HG02981 (cell line): ENCODE measurements around the gene RSPO1.
A peak's percentile ranks its signal among the peaks of the same experiment; 100 is the strongest.
"Not testable (repeated sequence)": the region's sequence is repeated elsewhere in the genome, so short reads cannot be mapped to it uniquely, and the experiment has no call there.

Experiments
- ATAC-seq: cut with Tn5 transposase; IDR thresholded peaks from one replicate; pipeline ENCODE4 v1.9.1; 2021; ENCODE audit warnings: mild to moderate bottlenecking, moderate library complexity; ENCODE audit not compliant: unreplicated experiment

RSPO1 gene

DNA sequence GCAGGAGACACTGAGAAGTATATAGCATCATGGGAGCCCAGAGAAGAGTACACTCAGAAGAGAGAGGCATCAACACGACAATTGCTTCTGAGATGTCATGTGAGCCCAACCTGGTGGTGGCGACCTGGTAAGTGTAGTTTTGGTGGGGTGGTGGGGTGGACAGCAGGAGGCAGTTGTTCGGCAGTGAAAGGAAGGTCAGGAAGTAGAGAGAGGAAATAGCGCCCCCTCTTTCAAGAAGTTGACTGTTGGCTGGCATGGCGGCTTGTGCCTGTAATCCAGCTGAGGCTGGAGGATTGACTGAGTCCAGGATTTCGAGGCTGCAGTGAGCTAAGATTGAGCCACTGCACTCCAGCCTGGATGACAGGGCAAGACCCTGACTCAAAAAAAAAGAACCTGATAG lies 12.6 kb downstream of the RSPO1 start:
- ATAC-seq = no peak

- ATAC-seq = no peak
These were observed 13.3 kb downstream of the RSPO1 start for GRCh38 chr1:37621326-37621870.

DNA sequence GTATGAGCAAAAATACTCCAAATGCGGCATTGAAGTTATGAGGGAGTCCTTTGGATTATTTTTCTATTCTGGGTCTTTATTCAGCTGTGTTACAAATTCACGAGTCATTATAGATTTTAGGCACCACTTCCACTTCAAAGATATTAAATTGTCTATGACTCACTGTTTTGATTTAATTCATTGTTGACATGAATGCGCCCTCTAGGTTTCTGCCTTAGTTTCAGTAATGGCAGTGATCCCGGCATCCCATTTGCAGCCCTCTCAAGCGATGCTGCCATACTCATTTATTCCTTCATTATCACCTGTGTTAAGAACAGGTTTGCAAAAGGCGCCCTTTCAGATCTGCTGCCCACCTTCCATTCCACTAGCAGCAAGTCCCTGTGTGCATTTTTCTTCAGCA lies 14.0 kb downstream of the RSPO1 start:
- ATAC-seq = no peak

DNA sequence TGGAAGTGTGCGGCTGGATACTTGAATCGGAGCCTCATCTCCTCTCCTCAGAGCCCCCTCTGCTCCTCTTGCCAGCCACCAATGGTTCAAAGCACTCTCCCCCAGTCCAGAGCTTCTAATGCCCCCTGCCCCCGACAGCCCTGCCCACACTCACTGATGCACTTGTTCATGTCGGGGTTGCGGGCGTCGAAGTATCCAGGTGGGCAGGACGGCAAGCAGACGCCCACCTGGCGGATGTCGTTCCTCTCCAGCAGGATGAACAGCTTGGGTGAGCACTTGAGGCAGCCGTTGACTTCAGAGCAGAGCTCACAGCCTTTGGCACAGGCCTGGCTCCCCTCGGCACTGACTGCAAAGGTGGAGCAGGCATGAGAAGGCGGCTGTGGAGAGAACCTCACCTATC lies 18.4 kb downstream of the RSPO1 start:
- no peak for ATAC-seq

DNA sequence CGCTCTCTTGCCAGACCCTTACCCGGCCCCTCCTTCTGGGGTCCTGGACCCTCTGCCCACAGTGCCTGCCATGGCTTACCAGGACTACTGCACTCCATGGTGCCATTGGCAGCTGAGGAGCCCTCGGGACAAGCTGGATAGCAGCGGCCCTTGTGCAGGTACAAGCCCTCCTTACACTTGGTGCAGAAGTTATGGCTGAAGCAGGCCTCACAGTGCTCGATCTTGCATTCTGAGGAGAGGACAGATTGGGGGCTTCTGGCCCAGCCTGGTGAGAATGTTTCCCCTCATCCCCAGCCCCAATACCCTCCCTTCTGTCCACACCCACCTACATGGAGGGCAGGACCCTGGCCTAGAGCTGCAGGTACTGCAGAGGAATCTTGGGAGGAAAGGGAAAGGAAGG lies 20.6 kb downstream of the RSPO1 start:
- no peak for ATAC-seq

DNA sequence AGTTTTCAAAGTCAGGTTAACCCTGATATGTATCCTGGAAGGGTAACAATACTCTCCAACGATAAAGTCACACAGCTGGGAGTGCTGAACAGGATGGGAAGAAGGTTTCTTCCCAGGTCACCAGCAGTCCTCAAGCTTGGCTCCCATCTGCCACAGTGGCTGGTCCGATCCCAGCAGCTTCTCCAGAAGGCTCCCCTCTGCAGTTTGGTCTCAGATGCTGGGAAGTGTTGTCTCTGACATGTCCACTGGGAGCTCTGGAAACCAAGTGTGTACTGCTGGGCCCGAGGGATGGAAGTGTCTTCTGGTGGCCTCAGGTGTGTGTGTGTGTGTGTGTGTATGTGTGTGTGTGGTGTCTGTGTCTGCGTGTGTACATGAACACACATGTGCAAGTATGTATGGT lies 22.5 kb downstream of the RSPO1 start:
- no peak for ATAC-seq

- ATAC-seq = no peak
These were observed 24.7 kb downstream of the RSPO1 start for GRCh38 chr1:37609994-37610393.

DNA sequence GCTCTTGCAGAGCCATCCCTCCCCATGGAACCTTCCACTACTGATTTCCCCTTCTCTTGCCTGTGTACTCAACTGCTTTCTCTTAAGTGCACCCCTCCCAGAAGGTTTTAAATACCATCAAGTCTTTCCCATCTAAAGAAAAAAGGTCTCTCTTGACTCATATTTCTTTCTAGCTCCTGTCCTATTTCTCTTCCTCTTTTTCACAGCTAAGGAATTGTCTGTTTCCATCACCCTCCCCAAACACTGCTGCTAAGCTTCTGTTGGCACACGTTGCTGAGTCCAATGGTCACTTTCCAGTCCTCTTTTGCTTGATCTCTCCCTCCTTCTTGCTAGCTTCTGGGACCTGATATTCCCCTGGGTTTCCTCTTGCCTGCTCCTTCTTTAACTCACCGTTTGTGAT lies 25.7 kb downstream of the RSPO1 start:
- no peak for ATAC-seq

DNA sequence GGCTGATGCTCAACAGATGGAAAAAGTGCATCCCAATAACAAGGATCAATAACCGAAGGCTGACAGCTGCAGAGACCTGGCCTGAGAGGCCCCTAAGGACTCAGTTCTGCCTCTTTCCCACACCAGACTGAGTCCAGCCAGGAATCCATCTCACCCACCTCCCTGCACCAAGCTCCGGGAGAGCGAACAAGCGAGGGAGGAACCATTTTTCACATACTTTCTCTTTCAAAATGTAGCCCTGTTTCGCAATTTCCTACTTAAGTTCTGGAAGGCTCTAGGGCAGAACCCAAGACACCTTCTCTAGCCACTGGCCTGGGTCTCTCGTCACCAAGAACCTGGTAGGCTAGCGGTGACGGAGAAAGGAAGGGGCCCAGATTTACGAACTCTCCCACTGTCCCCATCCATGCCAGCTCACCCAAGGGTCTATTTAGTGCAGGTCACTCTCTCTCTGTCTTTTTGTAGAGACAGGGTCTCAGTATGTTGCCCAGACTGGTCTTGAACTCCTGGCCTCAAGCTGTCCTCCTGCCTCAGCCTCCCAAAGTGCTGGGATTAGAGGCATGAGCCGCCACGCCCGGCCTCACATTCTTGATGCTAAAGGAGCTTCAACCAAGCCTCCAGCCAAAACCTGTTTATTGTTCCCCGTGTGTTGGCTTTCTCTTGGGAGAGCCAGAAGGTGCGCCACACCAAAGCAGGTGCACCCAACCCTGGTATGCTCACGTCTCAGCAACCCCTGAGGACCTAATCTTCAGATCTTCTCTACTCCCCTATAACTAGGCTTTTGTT lies 28.0 kb downstream of the RSPO1 start:
- no peak for ATAC-seq

DNA sequence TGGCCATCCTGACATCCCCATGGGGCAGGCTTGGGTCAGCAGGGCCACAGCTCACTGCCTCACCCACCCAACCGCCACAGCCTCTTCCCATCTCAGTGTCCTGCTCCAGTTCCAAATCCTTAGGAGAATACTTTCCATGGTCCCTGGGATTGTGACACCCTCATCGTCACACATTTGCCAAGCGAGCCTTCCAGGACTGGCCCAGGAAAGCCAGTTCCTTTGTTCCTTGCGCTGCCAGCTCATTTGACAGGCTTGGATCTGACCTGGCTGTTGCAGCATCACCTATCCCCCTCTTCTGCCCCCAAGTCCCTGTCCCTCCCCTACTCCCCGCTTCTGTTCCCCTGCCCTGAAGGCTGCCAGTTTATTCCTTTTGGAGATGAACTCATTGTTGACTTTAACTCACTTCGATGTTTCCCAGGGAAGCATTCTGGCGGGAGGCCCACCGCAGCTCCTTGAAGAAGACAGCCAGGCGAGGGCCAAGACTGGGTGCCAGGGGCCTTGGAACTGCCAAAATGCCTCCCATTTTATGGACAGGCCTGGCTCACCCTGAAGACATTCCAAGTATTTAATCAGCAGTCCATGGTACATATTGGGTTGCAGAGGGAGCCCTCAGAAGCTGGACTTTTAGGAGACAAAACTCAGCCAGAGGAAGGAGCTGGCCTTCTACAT lies 28.8 kb downstream of the RSPO1 start:
- no peak for ATAC-seq

DNA sequence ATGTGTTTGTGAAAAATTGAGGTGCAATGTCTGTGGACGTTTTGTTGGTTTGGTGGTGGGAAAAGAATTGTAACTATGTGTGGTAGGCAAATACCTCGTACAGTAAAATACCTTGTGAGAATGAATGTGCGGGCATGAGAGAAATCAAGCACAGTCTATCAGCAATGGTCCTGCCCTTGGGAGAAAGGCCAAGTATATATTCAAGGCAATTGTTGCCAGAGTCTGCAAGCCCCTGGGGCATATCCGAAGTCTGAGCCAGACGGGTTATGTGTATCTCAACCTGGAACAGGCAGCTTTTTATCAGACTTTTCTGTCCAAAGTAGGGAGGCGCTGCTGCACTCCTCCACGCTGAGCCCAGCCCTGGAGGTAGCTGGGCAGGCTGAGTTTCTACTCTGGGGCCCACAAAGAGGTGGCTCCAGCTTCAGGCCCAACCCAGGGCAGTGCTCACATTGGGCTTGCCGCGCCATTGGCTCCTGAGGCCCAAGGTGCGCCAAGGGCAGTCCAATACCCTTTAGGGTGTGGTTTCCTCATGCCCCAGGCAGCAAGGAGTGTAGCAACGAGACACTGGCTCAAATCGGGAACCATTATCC lies 29.5 kb downstream of the RSPO1 start:
- ATAC-seq = no peak

- no peak for ATAC-seq
These were observed 31.7 kb downstream of the RSPO1 start for GRCh38 chr1:37602750-37603694.

DNA sequence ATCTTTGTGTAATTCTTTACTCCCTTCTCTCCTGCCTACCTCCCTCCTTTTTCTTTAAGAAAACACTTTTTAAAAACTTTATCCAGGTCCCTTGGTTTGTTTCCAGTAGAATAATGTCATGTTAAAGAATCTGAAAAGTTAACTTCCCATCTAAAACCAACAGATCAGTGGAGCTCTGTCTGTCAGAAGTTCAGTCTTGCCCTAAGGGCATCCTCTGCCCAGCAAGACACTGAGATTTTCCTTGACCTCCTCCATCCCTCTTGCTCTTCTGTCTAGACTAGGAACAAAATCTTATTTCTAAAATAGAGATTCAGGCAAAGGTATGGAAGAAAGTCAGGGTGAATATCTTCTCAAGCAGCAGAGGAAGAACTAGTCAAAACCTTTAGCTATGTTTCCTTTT lies 33.3 kb downstream of the RSPO1 start:
- ATAC-seq = no peak

DNA sequence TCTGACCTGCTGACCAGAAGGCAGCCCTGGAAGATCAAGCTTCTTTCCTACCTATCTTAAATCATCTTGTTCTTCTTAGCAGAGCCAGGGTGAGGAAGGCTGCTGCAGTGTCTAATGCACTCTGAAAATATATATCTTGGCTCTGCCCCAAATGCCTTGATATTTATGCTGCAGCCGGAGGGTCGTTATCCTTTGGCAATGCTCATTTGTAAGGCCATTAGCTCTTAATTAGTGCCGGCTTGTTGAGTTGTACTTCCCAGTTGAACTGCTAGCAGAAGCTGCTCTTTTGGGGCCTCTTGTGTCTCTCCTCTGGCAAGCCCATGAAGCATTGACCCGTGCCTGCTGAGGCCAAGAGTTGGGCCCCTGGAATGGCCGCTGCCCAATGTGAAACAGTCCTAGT lies 34.8 kb downstream of the RSPO1 start:
- ATAC-seq = no peak

DNA sequence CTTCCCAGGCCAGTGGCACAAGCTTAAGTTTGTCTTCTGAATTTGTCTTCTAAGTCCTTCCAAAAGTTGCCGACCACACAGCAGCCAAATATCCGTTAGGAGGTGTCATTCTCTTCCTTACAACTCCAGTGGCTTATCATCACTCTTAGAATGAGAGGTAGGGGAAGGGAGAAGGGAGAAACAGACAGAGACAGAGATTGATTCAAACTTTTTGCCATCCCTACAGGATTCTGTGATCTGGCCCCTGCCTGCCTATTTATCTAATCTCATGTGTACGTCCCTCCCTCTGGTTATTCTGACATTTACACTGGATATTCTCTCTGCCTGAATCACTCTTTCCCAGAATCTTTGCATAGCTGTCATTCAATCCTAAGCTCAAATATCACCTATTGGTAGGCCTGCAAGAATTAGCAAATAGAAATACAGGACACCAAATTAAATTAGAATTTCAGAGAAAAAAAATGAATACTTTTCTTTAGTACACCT lies 38.5 kb downstream of the RSPO1 start:
- no peak for ATAC-seq

- peak; percentile 97 for ATAC-seq
These were observed 39.1 kb downstream of the RSPO1 start, which contains the start of gene GNL2 for GRCh38 chr1:37595440-37596181. Gene GNL2, minus strand, starts transcription at chr1:37595937. Its CDS starts 115 bp downstream, at chr1:37595822.

DNA sequence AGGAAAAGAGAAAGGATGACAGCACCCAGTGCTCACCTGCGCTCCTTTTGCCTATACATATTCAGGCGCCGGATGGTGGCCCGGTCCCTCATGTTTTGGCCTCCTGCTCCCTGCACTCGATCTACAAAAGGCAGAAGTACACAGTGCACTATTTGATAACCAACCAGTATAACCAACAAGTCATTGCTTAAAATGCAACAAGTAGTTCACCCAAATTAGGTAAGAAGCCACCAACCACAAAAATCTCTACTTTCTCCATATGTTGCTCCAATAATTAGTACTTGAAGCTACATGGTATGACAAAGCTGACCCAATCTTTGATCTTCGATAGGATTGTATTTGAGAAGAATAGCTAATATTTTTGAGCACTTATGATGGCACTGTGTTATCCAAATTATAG lies 41.0 kb downstream of the RSPO1 start:
- no peak for ATAC-seq

DNA sequence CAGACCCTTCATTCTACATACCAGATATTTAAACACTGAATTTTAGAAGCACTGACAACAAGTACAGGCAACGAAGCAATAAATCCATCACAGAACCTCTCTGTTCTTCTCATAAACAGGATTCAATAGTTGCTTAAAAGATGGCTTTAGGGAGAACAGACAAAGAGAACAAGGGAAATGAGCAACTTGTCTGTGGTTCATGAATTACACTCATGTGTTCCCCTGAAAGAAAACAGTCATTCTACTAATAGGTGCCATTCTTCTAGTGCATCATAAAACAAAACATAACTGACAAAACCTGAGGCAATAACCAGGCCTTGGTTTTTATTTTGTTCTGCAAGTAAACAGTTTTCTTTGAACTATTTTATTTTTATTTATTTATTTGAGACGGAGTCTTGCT lies 45.8 kb downstream of the RSPO1 start:
- no peak for ATAC-seq

DNA sequence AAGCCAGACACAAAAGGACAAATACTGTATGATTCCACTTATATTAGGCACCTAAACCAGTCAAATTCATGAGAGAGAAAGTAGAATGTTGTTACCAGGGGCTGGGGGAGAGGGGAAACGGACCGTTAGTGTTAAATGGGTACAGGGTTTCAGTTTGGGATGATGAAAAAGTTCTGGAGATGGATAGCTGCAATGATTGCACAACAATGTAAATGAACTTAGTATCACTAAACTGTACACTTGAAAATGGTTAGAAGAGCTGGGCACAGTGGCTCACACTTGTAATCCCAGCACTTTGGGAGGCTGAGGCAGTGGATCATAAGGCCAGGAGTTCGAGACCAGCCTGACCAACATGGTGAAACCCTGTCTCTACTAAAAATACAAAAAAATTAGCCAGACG lies 50.1 kb downstream of the RSPO1 start:
- ATAC-seq = not testable (repeated sequence)

DNA sequence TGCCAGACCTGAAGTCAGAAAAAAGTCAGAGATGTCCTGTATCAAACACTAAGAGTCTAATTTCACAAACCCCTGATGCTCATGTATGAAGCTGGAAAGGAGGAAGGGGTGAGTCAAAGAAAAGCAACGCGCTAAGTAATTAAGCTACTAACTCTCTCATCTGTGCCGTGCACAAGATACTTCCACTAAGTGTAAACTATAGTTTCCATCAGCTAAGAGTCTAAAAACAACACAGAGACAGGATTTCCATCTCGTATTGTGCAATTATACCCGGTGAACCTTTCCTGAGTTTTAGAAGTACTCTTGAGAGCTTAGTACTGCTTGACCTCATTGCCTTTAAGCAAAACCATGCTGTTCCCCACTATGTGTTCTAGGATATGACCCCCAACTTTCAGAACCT lies 59.0 kb downstream of the RSPO1 start:
- no peak for ATAC-seq
